GM19452 (cell line): Measurements from ENCODE around the gene C19orf33.

Experiments used
- ATAC-seq: cut with Tn5 transposase; IDR thresholded peaks from one replicate; pipeline ENCODE4 v1.9.1; 2021; ENCODE audit not compliant: unreplicated experiment

C19orf33 gene

GRCh38 chr19:38278751-38279150 is 25.3 kb upstream of the C19orf33 start:
- ATAC-seq: no peak

- no peak for ATAC-seq
Measured at GRCh38 chr19:38280030-38280921, 23.8 kb upstream of the C19orf33 start.

- no peak for ATAC-seq
Measured at GRCh38 chr19:38281811-38282566, 22.1 kb upstream of the C19orf33 start.

GRCh38 chr19:38283271-38283670 is 20.8 kb upstream of the C19orf33 start:
- no peak for ATAC-seq

GRCh38 chr19:38284422-38284821 is 19.6 kb upstream of the C19orf33 start:
- ATAC-seq: no peak

- ATAC-seq: no peak
Measured at GRCh38 chr19:38285567-38285966, 18.5 kb upstream of the C19orf33 start.

GRCh38 chr19:38287604-38288003 is 16.4 kb upstream of the C19orf33 start:
- no peak for ATAC-seq

GRCh38 chr19:38288123-38288855 is 15.8 kb upstream of the C19orf33 start:
- no peak for ATAC-seq

- no peak for ATAC-seq
Measured at GRCh38 chr19:38289955-38290354, 14.1 kb upstream of the C19orf33 start.

- no peak for ATAC-seq
Measured at GRCh38 chr19:38290631-38291147, 13.4 kb upstream of the C19orf33 start.

GRCh38 chr19:38291855-38292254 is 12.2 kb upstream of the C19orf33 start:
- no peak for ATAC-seq

- ATAC-seq: no peak
Measured at GRCh38 chr19:38293281-38293680, 10.8 kb upstream of the C19orf33 start.

- ATAC-seq: no peak
Measured at GRCh38 chr19:38294090-38294489, 10.0 kb upstream of the C19orf33 start.

GRCh38 chr19:38298821-38299680 is 5.0 kb upstream of the C19orf33 start:
- ATAC-seq: no peak

GRCh38 chr19:38304352-38304865 is 358 bp downstream of the C19orf33 start:
- ATAC-seq: no peak

GRCh38 chr19:38304866-38305429 is 897 bp downstream of the C19orf33 start:
- no peak for ATAC-seq

- ATAC-seq: no peak
Measured at GRCh38 chr19:38306236-38306635, 2.2 kb downstream of the C19orf33 start.

GRCh38 chr19:38307076-38307475 is 3.0 kb downstream of the C19orf33 start:
- no peak for ATAC-seq

- no peak for ATAC-seq
Measured at GRCh38 chr19:38307597-38307996, 3.5 kb downstream of the C19orf33 start.
